WTC11 (cell line): Measurements from ENCODE around the gene TOMM40L. TPM values are rescaled to one million over a fixed set of nuclear protein-coding genes. Genes with fewer than 3 reads are reported as not detected.
A peak's percentile ranks its signal among the peaks of the same experiment; 100 is the strongest.

Experiments
- ATAC-seq: fragments of 200-7000 bp; cut with Tn5 transposase; 2 replicates; pipeline ENCODE4 v1.10.0; 2021; ENCODE audit warnings: mild to moderate bottlenecking, moderate library complexity
- CTCF ChIA-PET: fragments of 300-600 bp; sonication (Branson Sonifier 250); formaldehyde crosslinking; loops from one replicate; lab custom pipeline; 2021; ENCODE audit warnings: antibody characterized with exemption; lab: Charles Lee
- POLR2A ChIA-PET: fragments of 350-600 bp; sonication (Branson Sonifier 250); formaldehyde crosslinking; loops from one replicate; lab custom pipeline; 2021; ENCODE audit warnings: antibody characterized with exemption; lab: Charles Lee
- DNase-seq: peaks from one replicate; pipeline ENCODE4 v3.0.0; 2021; ENCODE audit warnings: low spot score
- H3K27ac Mint-ChIP-seq: 2 replicates; pipeline ENCODE4 v1.8.0; 2021; ENCODE audit warnings: mixed read lengths
- H3K27me3 Mint-ChIP-seq: 2 replicates; pipeline ENCODE4 v1.8.0; 2021; ENCODE audit warnings: low read depth, mild to moderate bottlenecking, moderate library complexity, mixed read lengths
- H3K36me3 Mint-ChIP-seq: 2 replicates; pipeline ENCODE4 v1.8.0; 2021; ENCODE audit warnings: mixed read lengths
- H3K4me1 Mint-ChIP-seq: 2 replicates; pipeline ENCODE4 v1.8.0; 2022; ENCODE audit warnings: mixed read lengths
- H3K4me3 Mint-ChIP-seq: 2 replicates; pipeline ENCODE4 v1.8.0; 2021; ENCODE audit warnings: mild to moderate bottlenecking, moderate library complexity, mixed read lengths
- H3K9me3 Mint-ChIP-seq: 2 replicates; pipeline ENCODE4 v1.8.0; 2021; ENCODE audit warnings: mixed read lengths
- AR ChIP-seq: fragments of 250-450 bp; sonication (Bioruptor Pico); IDR thresholded peaks from 2 replicates; pipeline ENCODE4 v1.9.0; 2021; ENCODE audit warnings: mild to moderate bottlenecking
- ATF2 ChIP-seq: sonication (generic); formaldehyde crosslinking; IDR thresholded peaks from 2 replicates; pipeline ENCODE4 v1.8.1; 2022; ENCODE audit warnings: low read depth, missing genetic modification reagents, borderline replicate concordance
- CTCF ChIP-seq: fragments of 200-600 bp; IDR thresholded peaks from 2 replicates; pipeline ENCODE4 v1.8.0; 2022; ENCODE audit warnings: antibody characterized with exemption
- E2F1 ChIP-seq: sonication (generic); formaldehyde crosslinking; IDR thresholded peaks from 2 replicates; pipeline ENCODE4 v1.8.0; 2022; ENCODE audit warnings: mild to moderate bottlenecking, missing genetic modification reagents
- ELF4 ChIP-seq: sonication (generic); formaldehyde crosslinking; IDR thresholded peaks from 2 replicates; pipeline ENCODE4 v1.8.1; 2022; ENCODE audit warnings: low read depth, mild to moderate bottlenecking, moderate library complexity, missing genetic modification reagents
- FOXK1 ChIP-seq: sonication (generic); formaldehyde crosslinking; IDR thresholded peaks from 2 replicates; pipeline ENCODE4 v1.8.0; 2022; ENCODE audit warnings: mild to moderate bottlenecking, moderate library complexity, missing genetic modification reagents
- FOXP1 ChIP-seq: sonication (generic); formaldehyde crosslinking; IDR thresholded peaks from 2 replicates; pipeline ENCODE4 v1.8.0; 2022; ENCODE audit warnings: missing genetic modification reagents, mild to moderate bottlenecking, moderate library complexity, borderline replicate concordance
- JAZF1 ChIP-seq: fragments of 250-450 bp; sonication (Bioruptor Pico); IDR thresholded peaks from 2 replicates; pipeline ENCODE4 v1.9.0; 2021; ENCODE audit warnings: moderate library complexity, mild to moderate bottlenecking, inconsistent platforms
- MLX ChIP-seq: sonication (generic); formaldehyde crosslinking; IDR thresholded peaks from 2 replicates; pipeline ENCODE4 v1.8.1; 2023; ENCODE audit warnings: mild to moderate bottlenecking, missing genetic modification reagents, moderate library complexity
- MXD4 ChIP-seq: fragments of 250-450 bp; sonication (Bioruptor Pico); IDR thresholded peaks from 2 replicates; pipeline ENCODE4 v1.8.0; 2021; ENCODE audit warnings: mild to moderate bottlenecking, moderate library complexity, borderline replicate concordance
- MYBL2 ChIP-seq: sonication (generic); formaldehyde crosslinking; IDR thresholded peaks from 2 replicates; pipeline ENCODE4 v1.8.1; 2023; ENCODE audit warnings: mild to moderate bottlenecking, moderate library complexity, missing genetic modification reagents
- NFATC4 ChIP-seq: fragments of 250-450 bp; sonication (Bioruptor Pico); IDR thresholded peaks from 2 replicates; pipeline ENCODE4 v1.9.0; 2021; ENCODE audit warnings: mild to moderate bottlenecking
- NFYB ChIP-seq: sonication (generic); formaldehyde crosslinking; conservative IDR thresholded peaks from 2 replicates; pipeline ENCODE4 v1.8.0; 2022; ENCODE audit warnings: low read depth, missing genetic modification reagents
- NR2C2 ChIP-seq: sonication (generic); formaldehyde crosslinking; IDR thresholded peaks from 2 replicates; pipeline ENCODE4 v1.8.0; 2022; ENCODE audit warnings: mild to moderate bottlenecking, missing genetic modification reagents
- OVOL2 ChIP-seq: fragments of 250-450 bp; sonication (Bioruptor Pico); IDR thresholded peaks from 2 replicates; pipeline ENCODE4 v1.9.0; 2021; ENCODE audit warnings: mild to moderate bottlenecking, borderline replicate concordance
- USF1 ChIP-seq: sonication (generic); formaldehyde crosslinking; IDR thresholded peaks from 2 replicates; pipeline ENCODE4 v1.8.0; 2022; ENCODE audit warnings: mild to moderate bottlenecking, missing genetic modification reagents
- ZBTB43 ChIP-seq: sonication (generic); formaldehyde crosslinking; IDR thresholded peaks from 2 replicates; pipeline ENCODE4 v1.8.1; 2023; ENCODE audit warnings: mild to moderate bottlenecking, missing genetic modification reagents
- ZNF138 ChIP-seq: sonication (generic); formaldehyde crosslinking; conservative IDR thresholded peaks from 2 replicates; pipeline ENCODE4 v1.8.1; 2022; ENCODE audit warnings: mild to moderate bottlenecking, moderate library complexity, missing genetic modification reagents
- ZNF423 ChIP-seq: fragments of 250-450 bp; sonication (Bioruptor Pico); IDR thresholded peaks from 2 replicates; pipeline ENCODE4 v2.1.2; 2022; ENCODE audit warnings: mild to moderate bottlenecking, moderate library complexity
- ZNF532 ChIP-seq: fragments of 250-450 bp; sonication (Bioruptor Pico); IDR thresholded peaks from 2 replicates; pipeline ENCODE4 v1.9.0; 2021; ENCODE audit warnings: mild to moderate bottlenecking, borderline replicate concordance
- ZNF671 ChIP-seq: fragments of 250-450 bp; sonication (Bioruptor Pico); IDR thresholded peaks from 2 replicates; pipeline ENCODE4 v1.8.0; 2021; ENCODE audit warnings: mild to moderate bottlenecking
- total RNA-seq: library from RNA; stranded (reverse); gene quantifications from 3 replicates; pipeline ENCODE4 v1.2.3, GENCODE V29; 2021

Gene TOMM40L
- total RNA-seq, 1 experiment from 2014 or later, result 16.9 TPM

- no peaks in the 10 kb centered on the region for H3K27me3 Mint-ChIP-seq
- H3K4me3 Mint-ChIP-seq, result peak within 1 kb of the TSS; percentile 97
- ChIA-PET POLR2A (interaction anchor here (0.9 to 1.7 kb wide), 7 partner anchors 11 to 137 kb away, joined by 3 to 9 read pairs (median 3); partner anchors contain the start of genes ADAMTS4, DEDD, PPOX and SDHC), CTCF (interaction anchor here (1.0 to 2.5 kb wide), 14 partner anchors 9 to 205 kb away, joined by 3 to 41 read pairs (median 6); partner anchors contain the start of genes KLHDC9, NDUFS2, PPOX and TOMM40L)
- ATAC-seq, result peak; percentile 88
- DNase-seq, result peak; percentile 97
- peaks cover 20% of the 10 kb centered on the region for H3K4me1 Mint-ChIP-seq
- H3K27ac Mint-ChIP-seq, result peak within 1 kb of the TSS; percentile 100
- peaks cover 27% of the 10 kb centered on the region for H3K36me3 Mint-ChIP-seq
- H3K9me3 Mint-ChIP-seq, result no peaks in the 10 kb centered on the region
- TF ChIP-seq NR2C2 (CRISPR knock-in tag) (no peak), ZNF532 (CRISPR knock-in tag) (no peak), JAZF1 (CRISPR knock-in tag) (no peak), ELF4 (CRISPR knock-in tag) (no peak), MYBL2 (CRISPR knock-in tag) (no peak), USF1 (CRISPR knock-in tag) (0 out of 2 replicates have a peak, but pooled peaks have one; percentile 40), MLX (CRISPR knock-in tag) (peak; percentile 74; the same call in 1 of the 2 replicates), E2F1 (CRISPR knock-in tag) (no peak), ZNF671 (CRISPR knock-in tag) (no peak), AR (CRISPR knock-in tag) (no peak), FOXP1 (CRISPR knock-in tag) (no peak), ATF2 (CRISPR knock-in tag) (no peak), ZNF423 (CRISPR knock-in tag) (peak; percentile 96), NFATC4 (CRISPR knock-in tag) (no peak), FOXK1 (peak; percentile 71), ZBTB43 (CRISPR knock-in tag) (no peak), OVOL2 (CRISPR knock-in tag) (no peak), NFYB (CRISPR knock-in tag) (no peak), MXD4 (CRISPR knock-in tag) (no peak), CTCF (no peak), ZNF138 (no peak)
Measured at GRCh38 chr1:161177112-161177935, 48.5 kb upstream of the TOMM40L start, which contains the start of gene B4GALT3. TSS of gene B4GALT3 (minus strand) at chr1:161177507. CDS start at chr1:161176060, 1,447 bp downstream.
